ENCODE measurements around the gene MAST4. TPM values are rescaled to one million over a fixed set of nuclear protein-coding genes. Genes with fewer than 3 reads are reported as not detected.

The MAST4 gene
- total and polyA plus RNA-seq, 2 donors from 2014 or later: 27.3 to 31.4 TPM

DNA sequence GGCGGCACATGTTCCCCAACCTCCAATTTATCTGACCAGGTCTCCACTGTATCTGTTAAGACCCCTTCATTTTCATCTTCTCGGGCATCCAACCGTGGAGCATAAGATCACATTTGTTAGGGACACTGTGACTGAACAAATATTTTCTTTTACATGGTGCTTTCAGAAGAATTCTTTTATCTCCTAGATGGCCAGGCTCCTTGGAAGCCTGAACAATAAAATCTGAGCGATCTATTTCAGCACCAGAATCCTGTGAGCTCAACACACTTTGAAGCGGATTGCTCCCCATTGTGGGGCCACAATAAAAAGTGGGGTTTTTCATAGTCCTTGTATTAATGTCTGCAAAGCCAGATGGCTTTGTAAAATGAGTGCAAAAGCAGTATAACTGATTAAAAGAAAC is 326.7 kb downstream of the MAST4 start:
- no peaks in the 10 kb centered on the region for H3K4me1 ChIP-seq (ENCODE audit: control insufficient read depth in 2 of 3, insufficient read depth in 2 of 3, low read depth in 1 of 3, low read length in 3 of 3)
- no peaks in the 10 kb centered on the region for H3K27me3 ChIP-seq (ENCODE audit: control insufficient read depth, insufficient read depth, low read length)
- no peaks in the 10 kb centered on the region for H3K36me3 ChIP-seq (ENCODE audit: control insufficient read depth in 2 of 3, insufficient read depth in 3 of 3, low read length in 3 of 3)
- H3K4me3 ChIP-seq (ENCODE audit: low read length in 3 of 3): no peak overlapping the region
- DNase-seq (no peak), FAIRE-seq (no peak)
- H3K9me3 ChIP-seq (ENCODE audit: control insufficient read depth in 2 of 3, insufficient read depth in 1 of 3, low read length in 3 of 3): no peaks in the 10 kb centered on the region
- no peak overlapping the region for H3K9ac ChIP-seq (ENCODE audit: low read length in 3 of 3)
- TF ChIP-seq, protein P1, sequence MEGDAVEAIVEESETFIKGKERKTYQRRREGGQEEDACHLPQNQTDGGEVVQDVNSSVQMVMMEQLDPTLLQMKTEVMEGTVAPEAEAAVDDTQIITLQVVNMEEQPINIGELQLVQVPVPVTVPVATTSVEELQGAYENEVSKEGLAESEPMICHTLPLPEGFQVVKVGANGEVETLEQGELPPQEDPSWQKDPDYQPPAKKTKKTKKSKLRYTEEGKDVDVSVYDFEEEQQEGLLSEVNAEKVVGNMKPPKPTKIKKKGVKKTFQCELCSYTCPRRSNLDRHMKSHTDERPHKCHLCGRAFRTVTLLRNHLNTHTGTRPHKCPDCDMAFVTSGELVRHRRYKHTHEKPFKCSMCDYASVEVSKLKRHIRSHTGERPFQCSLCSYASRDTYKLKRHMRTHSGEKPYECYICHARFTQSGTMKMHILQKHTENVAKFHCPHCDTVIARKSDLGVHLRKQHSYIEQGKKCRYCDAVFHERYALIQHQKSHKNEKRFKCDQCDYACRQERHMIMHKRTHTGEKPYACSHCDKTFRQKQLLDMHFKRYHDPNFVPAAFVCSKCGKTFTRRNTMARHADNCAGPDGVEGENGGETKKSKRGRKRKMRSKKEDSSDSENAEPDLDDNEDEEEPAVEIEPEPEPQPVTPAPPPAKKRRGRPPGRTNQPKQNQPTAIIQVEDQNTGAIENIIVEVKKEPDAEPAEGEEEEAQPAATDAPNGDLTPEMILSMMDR (IDR thresholded peaks at IDR 0.05; ENCODE audit: borderline replicate concordance, extremely low read depth, insufficient read depth): no peak
- intact Hi-C loops (cut with DNase I): no loop called here
- no peak overlapping the region for H3K27ac ChIP-seq (ENCODE audit: low read depth in 2 of 2, low read length in 2 of 2)

GRCh38 chr5:66923457-66923856 is 327.3 kb downstream of the MAST4 start:
- Histone ChIP-seq H3K4me1 (ENCODE audit: control insufficient read depth in 2 of 3, insufficient read depth in 2 of 3, low read depth in 1 of 3, low read length in 3 of 3) (no peaks in the 10 kb centered on the region), H3K4me3 (ENCODE audit: low read length in 3 of 3) (no peak overlapping the region), H3K36me3 (ENCODE audit: control insufficient read depth in 2 of 3, insufficient read depth in 3 of 3, low read length in 3 of 3) (no peaks in the 10 kb centered on the region), H3K27ac (ENCODE audit: low read depth in 2 of 2, low read length in 2 of 2) (no peak overlapping the region), H3K27me3 (ENCODE audit: control insufficient read depth, insufficient read depth, low read length) (no peaks in the 10 kb centered on the region), H3K9ac (ENCODE audit: low read length in 3 of 3) (no peak overlapping the region), H3K9me3 (ENCODE audit: control insufficient read depth in 2 of 3, insufficient read depth in 1 of 3, low read length in 3 of 3) (no peaks in the 10 kb centered on the region)
- DNase-seq (peak in 1 of 5 donors; percentile 10), FAIRE-seq (no peak)
- TF ChIP-seq, protein P1 (IDR thresholded peaks at IDR 0.05; ENCODE audit: borderline replicate concordance, extremely low read depth, insufficient read depth): no peak
- intact Hi-C loops (cut with DNase I): no loop called here

GRCh38 chr5:66923922-66924321 is 327.7 kb downstream of the MAST4 start:
- Histone ChIP-seq H3K9ac (ENCODE audit: low read length in 3 of 3) (no peak overlapping the region), H3K36me3 (ENCODE audit: control insufficient read depth in 2 of 3, insufficient read depth in 3 of 3, low read length in 3 of 3) (no peaks in the 10 kb centered on the region)
- no peak for FAIRE-seq

More at GRCh38 chr5:66923922-66924321, 327.7 kb downstream of the MAST4 start:
- intact Hi-C loops (cut with DNase I): no loop called here
- Histone ChIP-seq H3K9me3 (ENCODE audit: control insufficient read depth in 2 of 3, insufficient read depth in 1 of 3, low read length in 3 of 3) (no peaks in the 10 kb centered on the region), H3K4me1 (ENCODE audit: control insufficient read depth in 2 of 3, insufficient read depth in 2 of 3, low read depth in 1 of 3, low read length in 3 of 3) (no peaks in the 10 kb centered on the region), H3K27ac (ENCODE audit: low read depth in 2 of 2, low read length in 2 of 2) (no peak overlapping the region), H3K27me3 (ENCODE audit: control insufficient read depth, insufficient read depth, low read length) (no peaks in the 10 kb centered on the region), H3K4me3 (ENCODE audit: low read length in 3 of 3) (no peak overlapping the region)
- no peak for DNase-seq
- TF ChIP-seq, protein P1 (IDR thresholded peaks at IDR 0.05; ENCODE audit: borderline replicate concordance, extremely low read depth, insufficient read depth): no peak
